Epidermal melanocyte (primary cell): ENCODE measurements around the gene KIAA0319L.

Experiments used
- DNase-seq: peaks from one replicate; pipeline ENCODE4 v3.0.0; 2011; ENCODE audit warnings: low spot score; ENCODE audit not compliant: insufficient read length

KIAA0319L gene

DNA sequence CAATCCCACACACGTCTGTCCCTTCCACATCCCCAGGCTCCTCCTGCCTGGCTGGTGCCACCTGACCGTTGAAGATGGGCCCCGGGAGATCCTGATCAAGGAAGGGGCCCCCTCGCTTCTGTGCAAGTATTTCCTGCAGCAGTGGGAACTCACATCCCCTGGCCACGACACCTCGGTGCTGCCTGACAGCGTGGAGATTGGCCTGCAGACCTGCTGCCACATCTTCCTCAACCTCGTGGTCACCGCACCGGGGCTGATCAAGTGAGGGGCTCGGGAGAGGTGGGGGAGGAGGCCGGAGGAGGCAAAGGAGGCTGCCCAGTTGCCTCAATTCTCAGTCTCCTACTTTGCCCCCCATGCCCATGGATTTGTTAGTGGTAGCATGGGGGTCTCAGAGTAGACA, 6.0 kb upstream of the KIAA0319L start:
- no peak for DNase-seq

DNA sequence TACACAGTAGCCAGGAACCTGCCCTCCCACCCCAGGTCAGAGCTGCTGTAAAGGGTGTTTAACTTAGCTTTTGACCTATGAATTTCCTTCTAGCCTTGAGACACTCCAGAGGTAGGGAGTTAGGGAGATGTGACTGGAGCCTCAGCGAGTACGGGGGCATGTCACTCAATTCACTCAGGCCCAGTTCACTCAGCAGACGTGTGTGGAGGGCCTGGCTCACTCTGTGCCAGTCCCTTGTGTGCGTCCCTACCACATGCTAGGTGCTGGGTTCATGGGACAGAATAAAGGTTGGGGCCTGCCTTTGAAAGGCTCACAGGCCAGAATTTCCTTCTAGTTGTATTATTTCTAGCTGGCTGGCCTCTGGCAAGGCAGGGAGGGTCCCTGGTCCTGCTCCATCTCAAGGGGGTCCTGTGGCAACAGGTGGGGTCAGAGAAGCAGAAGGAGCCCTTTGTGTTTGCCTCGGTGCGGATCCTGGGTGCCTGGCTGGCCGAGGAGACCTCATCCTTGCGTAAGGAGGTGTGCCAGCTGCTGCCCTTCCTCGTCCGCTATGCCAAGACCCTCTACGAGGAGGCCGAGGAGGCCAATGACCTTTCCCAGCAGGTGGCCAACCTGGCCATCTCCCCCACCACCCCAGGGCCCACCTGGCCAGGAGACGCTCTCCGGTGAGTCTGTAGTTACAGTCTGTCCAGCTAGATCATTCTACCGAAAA, 4.9 kb upstream of the KIAA0319L start:
- DNase-seq = no peak

DNA sequence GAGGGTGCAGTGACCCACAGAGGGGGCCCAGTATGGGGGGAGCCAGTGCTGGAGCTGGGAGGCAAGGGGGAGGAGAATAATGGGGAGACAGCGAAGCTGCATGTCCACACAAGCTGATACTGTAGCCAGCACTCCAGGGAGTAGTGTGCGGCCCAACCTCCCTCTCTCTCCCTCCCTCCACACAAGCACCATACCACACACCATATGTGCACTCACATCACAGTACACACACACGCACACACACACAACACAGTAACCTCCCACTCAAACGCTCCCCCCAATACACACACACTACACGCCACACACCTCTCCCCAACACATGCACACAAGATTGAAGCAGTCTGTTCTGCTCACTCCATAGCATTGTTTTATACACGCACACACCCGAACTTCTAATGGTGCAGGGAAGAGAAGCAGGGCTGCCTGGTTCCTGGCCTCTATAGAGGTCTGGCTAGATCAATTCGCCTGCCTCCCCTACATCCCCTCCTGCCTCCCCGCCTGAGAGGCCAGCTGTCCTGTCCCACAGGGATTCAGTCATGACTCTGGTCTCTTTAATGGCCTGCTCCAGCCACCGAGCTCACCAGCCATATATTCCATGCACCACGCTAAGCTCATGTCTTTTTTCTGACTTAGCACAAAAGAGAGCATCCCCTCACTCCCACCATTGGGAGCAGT, 4.2 kb upstream of the KIAA0319L start:
- DNase-seq = no peak

DNA sequence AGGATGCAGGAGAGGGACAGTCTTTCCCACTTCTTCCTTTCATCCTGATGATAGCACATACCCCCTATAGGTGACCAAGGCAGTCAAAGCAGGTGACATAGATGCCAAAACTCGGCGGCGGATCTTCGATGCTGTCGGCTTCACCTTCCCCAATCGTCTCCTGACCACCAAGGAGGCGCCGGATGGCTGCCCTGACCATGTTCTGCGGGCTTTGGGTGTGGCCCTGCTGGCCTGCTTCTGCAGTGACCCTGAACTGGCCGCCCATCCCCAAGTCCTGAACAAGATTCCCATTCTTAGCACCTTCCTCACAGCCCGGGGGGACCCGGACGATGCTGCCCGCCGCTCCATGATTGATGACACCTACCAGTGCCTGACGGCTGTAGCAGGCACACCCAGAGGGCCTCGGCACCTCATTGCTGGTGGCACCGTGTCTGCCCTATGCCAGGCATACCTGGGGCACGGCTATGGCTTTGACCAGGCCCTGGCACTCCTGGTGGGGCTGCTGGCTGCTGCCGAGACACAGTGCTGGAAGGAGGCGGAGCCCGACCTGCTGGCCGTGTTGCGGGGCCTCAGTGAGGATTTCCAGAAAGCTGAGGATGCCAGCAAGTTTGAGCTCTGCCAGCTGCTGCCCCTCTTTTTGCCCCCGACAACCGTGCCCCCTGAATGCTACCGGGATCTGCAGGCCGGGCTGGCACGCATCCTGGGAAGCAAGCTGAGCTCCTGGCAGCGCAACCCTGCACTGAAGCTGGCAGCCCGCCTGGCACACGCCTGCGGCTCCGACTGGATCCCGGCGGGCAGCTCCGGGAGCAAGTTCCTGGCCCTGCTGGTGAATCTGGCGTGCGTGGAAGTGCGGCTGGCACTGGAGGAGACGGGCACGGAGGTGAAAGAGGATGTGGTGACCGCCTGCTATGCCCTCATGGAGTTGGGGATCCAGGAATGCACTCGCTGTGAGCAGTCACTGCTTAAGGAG, 3.3 kb upstream of the KIAA0319L start:
- DNase-seq = no peak

DNA sequence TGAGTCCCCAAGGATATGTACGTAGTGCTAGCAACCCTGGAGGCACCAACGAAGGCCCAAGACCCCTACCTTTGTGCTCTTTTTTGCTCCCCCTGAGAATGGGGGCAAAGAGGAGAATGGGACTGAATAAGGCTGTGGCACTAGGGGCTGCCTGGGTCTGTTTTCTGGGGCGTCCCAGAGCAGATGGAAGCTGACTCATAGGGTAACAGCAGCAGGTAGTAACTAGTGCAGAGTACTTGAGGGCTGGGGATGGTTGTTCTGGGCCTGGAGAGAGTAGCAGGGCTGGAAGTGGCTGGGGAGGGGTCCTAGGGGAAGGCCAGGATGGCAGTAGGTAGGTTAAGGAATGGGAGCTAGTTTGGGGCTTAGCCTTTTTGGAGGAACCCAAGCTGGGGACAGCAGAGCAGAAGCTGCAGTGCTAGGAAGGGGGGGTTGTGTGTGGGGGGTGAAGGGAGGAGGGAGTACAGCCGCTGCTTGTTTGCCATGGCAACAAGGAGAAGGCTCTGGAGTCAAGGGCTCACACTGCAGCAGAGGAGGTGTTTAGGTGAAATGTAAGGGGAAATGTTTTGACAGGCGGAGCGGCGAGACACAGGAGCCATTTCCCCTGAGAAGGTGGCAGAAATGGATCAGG, 2.2 kb upstream of the KIAA0319L start:
- DNase-seq = no peak

DNA sequence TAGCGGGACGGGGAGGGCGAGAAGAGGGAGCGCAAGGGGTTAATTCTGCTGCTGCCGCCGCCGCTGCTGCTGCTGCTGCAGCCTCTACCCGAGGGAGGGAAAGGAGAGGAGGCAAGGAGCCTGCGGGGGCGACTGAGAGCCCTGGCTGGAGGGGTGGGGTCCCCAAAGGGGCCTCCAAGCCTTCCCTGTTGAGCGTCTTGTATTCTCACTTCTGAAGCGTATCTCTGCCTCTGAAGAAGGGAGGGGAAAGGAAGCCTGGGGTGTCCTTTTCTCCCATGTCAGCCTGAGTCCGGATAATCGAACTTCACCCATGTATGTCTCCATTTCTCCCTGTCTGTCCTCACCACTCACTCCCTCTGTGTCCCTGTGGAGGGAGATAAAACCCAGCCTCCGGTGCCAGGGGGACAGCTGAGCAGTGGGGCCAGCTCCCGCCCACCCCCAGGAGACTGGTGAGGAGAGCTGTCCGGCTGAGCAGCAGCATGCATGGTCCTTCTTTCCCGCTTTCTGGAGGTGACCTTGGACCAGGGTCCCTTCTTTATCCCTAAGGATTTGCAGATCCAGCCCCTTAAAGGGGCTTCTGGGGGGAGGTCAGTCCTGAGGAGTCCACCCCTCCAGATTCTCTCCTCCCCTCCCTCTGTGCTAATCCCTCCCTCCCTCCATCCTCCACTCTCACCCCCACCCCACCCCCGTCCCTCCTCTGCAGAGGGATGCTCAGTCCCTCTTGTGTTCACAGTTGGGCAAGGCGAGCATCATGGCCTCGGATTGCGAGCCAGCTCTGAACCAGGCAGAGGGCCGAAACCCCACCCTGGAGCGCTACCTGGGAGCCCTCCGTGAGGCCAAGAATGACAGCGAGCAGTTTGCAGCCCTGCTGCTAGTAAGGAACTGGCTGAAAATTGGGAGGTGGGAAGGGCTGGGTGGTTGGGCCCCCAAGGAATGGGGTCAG, 1.4 kb upstream of the KIAA0319L start:
- DNase-seq = no peak

DNA sequence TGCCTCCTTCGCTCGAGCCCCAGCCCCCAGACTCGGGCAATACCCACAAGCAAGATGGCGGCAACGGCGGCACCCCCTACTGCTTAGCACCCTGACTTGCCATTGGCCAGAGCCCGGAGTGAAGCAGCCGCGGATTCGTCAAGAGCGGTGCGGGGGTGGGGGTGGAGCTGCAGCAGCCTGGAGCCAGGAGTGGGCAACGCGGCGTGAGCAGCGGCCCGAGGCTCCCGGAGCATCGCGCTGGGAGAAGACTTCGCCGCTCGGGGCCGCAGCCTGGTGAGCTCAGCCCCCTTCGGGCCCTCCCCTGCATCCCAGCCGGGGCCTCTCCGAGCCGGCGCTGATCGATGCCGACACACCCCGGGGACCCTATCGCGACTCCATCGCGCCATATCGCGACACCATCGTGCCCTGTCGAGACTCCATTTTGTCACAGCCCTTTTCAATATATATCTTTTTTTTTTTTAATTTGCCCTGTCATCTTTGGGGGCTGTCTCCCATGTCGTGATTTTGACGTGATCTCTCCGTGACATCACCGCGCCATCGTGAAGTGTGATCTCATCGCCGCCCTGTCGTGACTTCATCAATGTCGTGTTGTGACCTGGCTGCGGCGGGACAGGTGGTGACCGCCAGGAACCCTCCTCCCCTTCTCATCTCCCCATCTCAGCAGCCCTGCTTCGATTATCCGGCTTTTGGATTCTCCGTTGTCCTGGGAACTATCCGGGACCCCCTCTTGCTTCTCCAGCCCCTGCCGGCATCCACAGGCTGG, 589 bp upstream of the KIAA0319L start, which contains the start of gene NCDN:
Gene NCDN, plus strand, starts transcription at position 189 of the 763 bp plus-strand sequence. Its CDS starts 392 bp downstream, at position 581.
- peak; percentile 86 for DNase-seq

DNA sequence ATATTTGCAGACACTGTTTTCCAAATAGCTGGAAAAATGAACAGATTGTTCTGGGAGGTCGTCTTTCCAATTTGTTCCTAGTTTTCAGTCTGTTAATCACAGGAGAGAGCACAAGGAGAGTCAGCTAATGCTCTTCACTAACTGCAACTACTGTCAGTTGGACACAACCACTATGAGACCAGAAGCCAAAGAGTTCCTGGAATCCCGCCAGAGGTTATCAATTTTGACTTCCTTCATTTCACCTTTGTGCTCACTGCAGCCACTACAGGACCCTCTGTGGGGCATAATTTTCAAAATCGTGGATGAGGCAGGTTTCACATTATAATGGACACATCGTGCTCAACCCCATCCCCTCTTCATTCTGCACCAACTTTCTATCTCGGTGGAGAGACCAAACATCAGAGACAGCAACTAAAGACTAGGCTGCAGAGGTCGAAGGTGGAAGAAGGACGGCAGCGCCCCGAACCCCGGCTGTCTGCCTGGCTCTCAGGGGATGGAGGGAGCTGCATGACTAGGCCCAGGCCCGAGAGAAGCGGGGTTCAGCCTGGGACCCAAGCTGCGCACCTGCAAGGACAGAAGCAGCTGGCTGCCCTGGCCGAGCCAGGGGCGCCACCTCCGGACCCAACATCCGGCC, 602 bp downstream of the KIAA0319L start:
- DNase-seq = no peak

DNA sequence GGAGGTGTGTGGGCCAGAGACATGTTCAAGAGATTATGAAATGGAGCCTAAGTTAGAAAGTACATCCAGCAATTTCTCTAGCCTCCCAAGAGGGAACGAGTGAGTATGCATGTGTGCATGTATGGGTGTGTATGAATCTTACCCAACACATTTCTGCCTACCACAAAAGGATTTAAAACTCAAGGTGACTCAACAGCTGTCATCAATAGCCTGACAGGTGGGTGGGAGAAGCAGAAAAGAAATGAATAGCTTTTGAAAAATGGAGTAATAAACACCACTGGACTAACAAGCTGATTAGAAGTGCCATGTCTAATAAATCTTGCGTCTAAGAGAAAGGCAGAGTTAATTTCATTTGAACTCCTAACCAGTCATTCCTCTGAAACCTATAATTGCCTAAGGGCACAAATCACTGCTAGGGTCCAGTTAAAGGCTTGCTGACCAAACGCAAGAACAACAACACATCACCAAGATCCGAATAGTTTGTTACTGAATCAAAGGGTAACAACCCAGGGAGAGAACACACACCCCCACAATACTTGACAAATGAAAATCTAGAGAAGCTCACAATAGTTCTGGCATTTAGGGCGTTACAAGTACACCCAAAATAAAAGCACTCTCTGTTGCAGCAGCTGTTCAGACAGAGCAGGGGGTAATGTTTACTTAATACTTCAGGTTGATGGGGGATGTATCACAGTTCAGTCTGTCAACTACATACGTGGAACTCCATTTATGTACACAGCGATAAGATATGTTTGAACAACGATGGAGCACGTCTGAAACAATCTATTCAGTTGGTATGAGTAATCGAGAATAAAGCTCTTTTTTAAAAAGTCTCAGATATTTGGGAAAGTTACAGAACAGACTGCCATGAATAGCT, 1.4 kb downstream of the KIAA0319L start:
- no peak for DNase-seq

DNA sequence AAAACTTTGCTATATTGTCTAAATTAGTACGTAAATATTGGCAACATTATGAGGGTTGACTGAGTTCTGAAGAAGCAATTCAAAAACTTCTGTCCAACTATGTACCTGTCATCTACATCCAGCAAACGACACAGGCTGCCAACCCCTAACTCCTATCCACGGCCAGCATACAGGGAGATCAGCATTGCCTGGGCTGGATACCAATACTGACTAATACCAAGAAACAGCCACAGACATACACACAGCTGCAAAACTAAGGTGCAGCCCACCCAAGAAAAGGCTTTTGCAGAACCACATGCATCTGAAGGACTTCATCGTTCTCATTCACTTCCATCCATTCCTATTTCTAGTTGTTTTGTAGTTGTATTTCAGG, 2.0 kb downstream of the KIAA0319L start:
- no peak for DNase-seq

DNA sequence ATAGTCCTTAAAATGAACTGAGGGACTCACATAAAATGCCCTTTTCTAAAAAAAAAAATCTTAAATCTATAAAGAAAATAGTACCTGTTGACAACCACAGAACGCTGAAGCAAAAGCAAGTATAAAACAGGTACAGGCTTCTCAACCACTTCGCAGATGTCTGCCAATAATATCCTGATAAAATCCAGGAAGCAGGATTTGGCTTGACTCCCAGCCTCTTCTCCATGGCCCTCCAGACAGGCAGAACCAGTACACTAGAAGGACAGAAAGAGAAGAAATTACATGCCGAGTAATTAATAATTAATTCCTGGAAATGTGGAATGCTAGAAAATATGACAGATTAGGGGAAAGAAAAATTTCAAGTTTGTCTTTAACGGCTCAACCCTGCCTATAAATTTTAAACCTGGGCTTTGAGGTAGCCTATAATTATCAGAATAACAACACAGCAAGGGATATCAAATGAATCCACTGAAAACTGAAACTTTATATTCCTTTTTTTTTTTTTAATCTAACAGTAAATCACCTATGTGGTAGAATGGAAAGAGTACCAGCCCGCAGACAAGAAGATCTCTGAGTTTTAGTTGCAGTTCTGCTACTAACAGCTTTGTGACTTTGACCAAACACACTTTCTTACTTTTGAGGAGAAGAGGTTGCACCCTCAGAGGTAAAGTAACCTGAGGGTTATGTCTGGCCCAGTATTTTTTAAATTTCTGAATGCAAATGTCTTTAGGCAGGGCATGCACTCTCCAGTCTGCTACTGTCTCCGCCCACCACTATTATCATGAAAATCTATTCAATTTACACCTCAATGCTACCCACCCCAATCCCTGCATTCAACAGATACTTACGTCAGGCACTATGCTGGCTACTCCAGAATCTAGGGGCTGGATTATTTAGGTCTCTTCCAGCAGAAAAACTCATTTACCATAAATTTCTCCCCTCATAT, 2.7 kb downstream of the KIAA0319L start:
- no peak for DNase-seq

DNA sequence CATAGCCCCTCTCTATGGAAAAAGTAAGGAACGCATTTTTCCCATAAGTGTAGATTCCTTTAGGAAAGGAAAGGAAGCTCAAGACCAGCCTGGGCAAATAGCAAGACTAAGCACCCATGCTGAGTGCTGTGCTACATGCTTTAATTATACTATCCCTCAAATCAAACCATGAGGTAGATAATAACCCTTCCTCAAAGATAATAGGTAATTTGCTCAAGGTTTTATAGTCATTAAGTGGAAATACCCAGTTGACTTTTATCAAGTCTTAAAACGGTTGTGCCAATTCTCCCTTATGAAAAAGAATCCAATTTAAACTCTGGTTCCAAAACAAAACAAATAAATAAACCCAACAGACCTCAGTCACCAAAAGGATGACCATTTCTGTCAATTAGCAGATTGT, 3.4 kb downstream of the KIAA0319L start:
- DNase-seq = no peak

DNA sequence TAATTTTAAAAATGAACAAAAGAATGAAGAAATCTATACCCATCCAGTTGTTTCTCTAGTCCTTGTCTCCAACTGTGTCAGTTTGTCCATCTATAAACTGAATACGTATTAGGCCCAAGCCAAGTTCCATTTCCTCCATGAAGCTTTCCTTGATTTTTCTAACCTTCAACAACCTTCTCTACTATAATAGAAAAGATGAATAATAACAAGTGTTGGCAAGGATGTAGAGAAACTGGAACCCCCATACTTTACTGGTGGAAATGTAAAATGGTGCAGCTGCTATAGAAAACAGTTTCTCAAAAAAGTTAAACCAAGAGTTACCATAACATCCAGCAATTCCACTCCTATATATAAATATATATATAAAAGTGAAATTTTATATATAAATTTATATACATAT, 10.6 kb downstream of the KIAA0319L start:
- DNase-seq = no peak

DNA sequence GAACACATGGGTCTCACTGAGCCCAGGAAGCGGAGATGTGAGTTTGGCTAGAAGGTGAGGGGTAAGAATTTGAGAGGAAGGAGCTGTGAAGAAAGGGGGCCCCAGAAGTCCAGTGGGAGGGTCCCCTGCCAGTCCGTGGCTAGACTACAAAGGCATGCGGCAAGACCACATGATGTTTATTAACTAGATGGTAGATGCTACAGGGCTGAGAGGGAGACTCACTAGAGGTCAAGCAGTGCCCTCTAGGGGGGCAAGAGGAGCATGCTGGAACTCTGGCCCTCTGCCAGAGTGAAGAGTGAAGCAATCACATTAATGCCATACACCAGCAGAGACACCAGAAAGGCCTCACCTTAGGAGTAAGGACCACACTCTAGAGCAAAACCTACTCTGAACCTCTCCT, 12.2 kb downstream of the KIAA0319L start:
- DNase-seq = no peak

DNA sequence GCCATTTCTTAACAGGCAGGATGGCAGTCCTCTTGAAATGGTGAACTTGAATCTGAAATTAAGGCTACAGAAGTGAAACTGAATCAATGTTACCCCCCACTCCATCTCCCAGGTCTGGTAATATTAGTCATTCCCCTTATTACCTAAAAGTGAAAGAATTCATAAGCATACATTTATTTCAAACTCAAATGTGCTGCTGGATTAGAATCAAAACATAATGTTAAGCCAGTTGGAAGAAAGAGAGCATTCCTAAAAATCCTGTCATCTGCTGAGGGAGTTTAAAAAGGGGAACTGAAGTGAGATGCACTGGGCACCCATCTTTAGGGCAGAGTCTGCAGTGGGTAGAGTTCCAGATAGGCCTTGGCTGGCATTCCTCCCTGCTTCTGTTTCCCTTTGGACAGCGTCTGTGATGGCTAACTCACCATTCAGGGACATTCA, 17.4 kb downstream of the KIAA0319L start:
- DNase-seq = no peak

DNA sequence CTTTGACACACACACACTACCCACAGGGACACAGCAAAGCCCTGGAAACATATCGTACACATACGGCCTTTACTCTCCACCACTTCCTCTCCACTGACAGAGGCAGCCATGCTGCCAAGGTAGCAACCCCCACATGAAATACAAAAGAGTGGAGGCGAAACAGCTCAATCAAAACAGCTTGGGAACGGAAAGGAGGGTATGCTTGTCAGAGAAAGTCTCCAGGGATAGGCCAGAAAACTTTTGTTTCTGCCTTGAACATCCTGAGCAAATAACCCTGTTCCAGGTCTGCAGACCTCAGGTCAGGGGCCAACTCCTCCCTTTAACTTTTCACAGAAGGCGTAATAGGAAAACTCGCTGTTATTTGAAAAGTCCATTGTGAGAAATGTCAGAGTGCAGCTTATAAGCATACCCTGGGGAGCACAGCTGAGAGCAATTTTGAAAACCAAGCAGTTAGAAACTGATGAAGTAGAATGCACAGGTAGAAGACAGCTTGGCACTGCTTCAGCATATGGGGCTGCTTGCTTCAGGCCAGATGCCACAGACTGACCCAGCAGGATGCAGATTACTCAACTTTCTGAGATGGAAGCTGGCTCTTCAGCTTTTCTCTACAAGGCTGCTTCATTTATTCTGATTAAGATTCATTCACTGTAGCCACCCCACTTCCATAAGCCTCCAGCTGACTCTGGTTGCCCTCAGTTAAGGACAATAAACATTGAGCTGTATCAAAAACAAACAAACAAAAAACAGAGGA, 18.0 kb downstream of the KIAA0319L start:
- no peak for DNase-seq
